OCI-LY3 (cell line): ENCODE results near the gene GFAP.

Source experiments
- H2AFZ ChIP-seq: fragments of 200-600, 300-600 bp; shearing (Covaris generic); 2 replicates; pipeline ENCODE4 v1.6.0; 2014; ENCODE audit warnings: antibody characterized with exemption, low read depth, low read length
- H3K27ac ChIP-seq: fragments of 200-600, 300-600 bp; sonication (generic); 2 replicates; pipeline ENCODE4 v1.5.1; 2014; ENCODE audit warnings: mild to moderate bottlenecking, low read length, moderate library complexity, mixed read lengths
- H3K27me3 ChIP-seq: fragments of 200-600, 300-600 bp; sonication (generic); 2 replicates; pipeline ENCODE4 v1.6.1; 2014; ENCODE audit warnings: low read depth, low read length, mixed read lengths
- H3K36me3 ChIP-seq: fragments of 200-600, 300-600 bp; sonication (generic); replicated peaks from 2 replicates; pipeline ENCODE3; 2014; ENCODE audit warnings: low read depth, low read length, mixed read lengths
- H3K4me1 ChIP-seq: fragments of 300-600, 200-600 bp; sonication (generic); 2 replicates; pipeline ENCODE4 v1.6.1; 2014; ENCODE audit warnings: low read length, mixed read lengths
- H3K4me2 ChIP-seq: fragments of 200-600, 300-600 bp; sonication (generic); 2 replicates; pipeline ENCODE4 v1.6.1; 2014; ENCODE audit warnings: low read length, mixed read lengths
- H3K4me3 ChIP-seq: fragments of 300-600, 200-600 bp; sonication (generic); 2 replicates; pipeline ENCODE4 v1.5.1; 2014; ENCODE audit warnings: antibody characterized with exemption, mild to moderate bottlenecking, low read length, moderate library complexity
- H3K79me2 ChIP-seq: fragments of 300-600, 200-600 bp; shearing (Covaris generic); 2 replicates; pipeline ENCODE4 v1.6.1; 2014; ENCODE audit warnings: mild to moderate bottlenecking, low read length, mixed read lengths
- H3K9ac ChIP-seq: fragments of 300-600, 200-600 bp; shearing (Covaris generic); 2 replicates; pipeline ENCODE4 v1.6.0; 2014; ENCODE audit warnings: mild to moderate bottlenecking, low read length, moderate library complexity
- H3K9me3 ChIP-seq: fragments of 200-600, 300-600 bp; shearing (Covaris generic); 2 replicates; pipeline ENCODE4 v1.6.1; 2014; ENCODE audit warnings: low read length, mixed read lengths; ENCODE audit not compliant: insufficient read depth
- H4K20me1 ChIP-seq: fragments of 200-600, 300-600 bp; sonication (generic); 2 replicates; pipeline ENCODE4 v1.6.1; 2016; ENCODE audit warnings: low read length, mixed read lengths; ENCODE audit not compliant: insufficient read depth
- CTCF ChIP-seq: fragments of 200-600, 300-600 bp; sonication (generic); IDR thresholded peaks from 2 replicates; pipeline ENCODE4 v1.5.1; 2014; ENCODE audit warnings: antibody characterized with exemption, low read length, low read depth
- EZH2phosphoT487 ChIP-seq: fragments of 200-600 bp; shearing (Covaris generic); IDR thresholded peaks from 2 replicates; pipeline ENCODE4 v1.6.1; 2018; ENCODE audit warnings: antibody characterized with exemption, mixed run types, low read depth

GFAP gene

GRCh38 chr17:44864831-44865230, 50.5 kb downstream of the GFAP start:
- no peak overlapping the region for H3K4me2 ChIP-seq

GRCh38 chr17:44863061-44863918, 52.0 kb downstream of the GFAP start:
- Histone ChIP-seq H3K4me1 (no peaks in the 10 kb centered on the region), H4K20me1 (no peaks in the 10 kb centered on the region), H3K27me3 (no peaks in the 10 kb centered on the region), H3K4me3 (no peak overlapping the region), H3K9me3 (no peaks in the 10 kb centered on the region), H3K4me2 (no peak overlapping the region), H3K9ac (no peak overlapping the region), H3K36me3 (peaks cover 56% of the 10 kb centered on the region), H3K27ac (no peak overlapping the region), H2AFZ (no peak overlapping the region), H3K79me2 (no peaks in the 10 kb centered on the region)
- TF ChIP-seq EZH2phosphoT487: no peak
- no peak for TF ChIP-seq CTCF

More at GRCh38 chr17:44864831-44865230, 50.5 kb downstream of the GFAP start:
- Histone ChIP-seq H3K27me3 (no peaks in the 10 kb centered on the region), H4K20me1 (no peaks in the 10 kb centered on the region), H3K36me3 (peaks cover 57% of the 10 kb centered on the region), H3K27ac (no peak overlapping the region), H3K9me3 (no peaks in the 10 kb centered on the region), H2AFZ (no peak overlapping the region), H3K4me3 (no peak overlapping the region), H3K4me1 (no peaks in the 10 kb centered on the region), H3K9ac (no peak overlapping the region), H3K79me2 (no peaks in the 10 kb centered on the region)
- TF ChIP-seq EZH2phosphoT487 (no peak), CTCF (no peak)

- TF ChIP-seq CTCF (no peak), EZH2phosphoT487 (no peak)
- Histone ChIP-seq H3K36me3 (peaks cover 52% of the 10 kb centered on the region), H3K9ac (no peak overlapping the region), H3K4me1 (no peaks in the 10 kb centered on the region), H3K27ac (no peak overlapping the region), H3K4me3 (no peak overlapping the region), H3K4me2 (no peak overlapping the region), H2AFZ (no peak overlapping the region), H4K20me1 (no peaks in the 10 kb centered on the region), H3K9me3 (no peaks in the 10 kb centered on the region), H3K27me3 (no peaks in the 10 kb centered on the region), H3K79me2 (no peaks in the 10 kb centered on the region)
Measured at GRCh38 chr17:44862278-44862914, 52.9 kb downstream of the GFAP start.

- Histone ChIP-seq H3K27me3 (no peaks in the 10 kb centered on the region), H2AFZ (no peak overlapping the region), H3K4me3 (no peak overlapping the region), H3K4me2 (no peak overlapping the region), H3K79me2 (no peaks in the 10 kb centered on the region), H3K9ac (no peak overlapping the region), H3K9me3 (no peaks in the 10 kb centered on the region), H3K4me1 (no peaks in the 10 kb centered on the region), H4K20me1 (no peaks in the 10 kb centered on the region), H3K27ac (no peak overlapping the region), H3K36me3 (peaks cover 60% of the 10 kb centered on the region)
- TF ChIP-seq CTCF: no peak
- no peak for TF ChIP-seq EZH2phosphoT487
Measured at GRCh38 chr17:44859701-44860100, 55.6 kb downstream of the GFAP start.
